Kidney epithelial cell (primary cell): Measurements from ENCODE around the gene POLD4. TPM values are rescaled to one million over a fixed set of nuclear protein-coding genes. Genes with fewer than 3 reads are reported as not detected.
A peak's percentile ranks its signal among the peaks of the same experiment; 100 is the strongest.

Experiments used
- DNase-seq: peaks from one replicate; pipeline ENCODE4 v3.0.0-alpha.2; 2010; ENCODE audit warnings: low read depth
- H3K27me3 ChIP-seq: 2 replicates; pipeline ENCODE4 v1.6.0; 2011; ENCODE audit warnings: low read length; ENCODE audit not compliant: control insufficient read depth, insufficient read depth
- H3K36me3 ChIP-seq: 2 replicates; pipeline ENCODE4 v1.5.1; 2011; ENCODE audit warnings: low read length; ENCODE audit not compliant: control insufficient read depth, insufficient read depth
- H3K4me3 ChIP-seq: 2 replicates; pipeline ENCODE4 v1.5.1; 2011; ENCODE audit warnings: low read depth, mild to moderate bottlenecking, control low read depth, low read length
- CTCF ChIP-seq: IDR thresholded peaks from 2 replicates; pipeline ENCODE4 v1.5.1; 2011; ENCODE audit warnings: mild to moderate bottlenecking, moderate library complexity, low read length, control low read depth, inconsistent platforms; ENCODE audit not compliant: insufficient read depth, poor library complexity, severe bottlenecking
- total RNA-seq: library from RNA; depleted of rRNA; stranded (reverse); fragments of >200 nt; gene quantifications from 2 replicates; pipeline ENCODE4 v1.2.3, GENCODE V29; 2015

POLD4 gene
- total RNA-seq, 1 donor from 2014 or later: 70.7 TPM

DNA sequence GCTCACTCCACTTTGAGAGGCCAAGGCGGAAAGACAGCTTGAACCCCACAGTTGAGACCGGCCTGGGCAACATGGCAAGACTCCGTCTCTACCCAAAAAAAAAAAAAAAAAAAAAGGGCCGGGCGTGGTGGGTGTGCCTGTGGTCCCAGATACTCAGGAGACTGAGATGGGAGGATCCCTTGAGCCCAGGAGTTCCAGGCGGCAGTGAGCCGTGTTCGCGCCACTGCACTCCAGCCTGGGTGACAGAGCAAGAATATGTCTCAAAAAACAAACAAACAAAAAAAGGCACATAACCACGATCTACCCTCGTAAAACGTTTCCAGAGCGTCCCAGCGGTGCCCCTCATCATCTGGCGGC, 37.6 kb upstream of the POLD4 start:
- Histone ChIP-seq H3K27me3 (no peaks in the 10 kb centered on the region), H3K36me3 (no peaks in the 10 kb centered on the region), H3K4me3 (peak overlapping the region; percentile 75)
- DNase-seq: no peak
- no peak for TF ChIP-seq CTCF

DNA sequence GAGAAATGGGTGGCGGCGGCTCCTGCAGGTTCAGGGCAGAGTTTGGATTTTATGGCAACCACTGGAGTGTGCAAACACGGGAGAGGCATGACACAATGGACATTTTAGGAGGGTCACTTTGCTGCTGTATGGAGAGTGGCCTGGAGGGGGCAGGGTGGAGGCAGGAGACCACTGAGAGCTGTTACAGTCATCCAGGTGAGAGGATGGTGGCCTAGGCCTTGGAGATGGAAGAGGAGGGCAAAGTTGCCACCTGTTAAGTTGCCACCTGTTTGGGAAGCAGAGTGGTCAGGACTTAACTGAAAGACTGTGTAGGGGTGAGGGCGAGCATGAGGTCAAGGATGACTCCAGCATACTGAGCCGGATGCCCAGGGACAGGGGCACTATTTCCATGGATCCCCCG, 36.1 kb upstream of the POLD4 start:
- DNase-seq: no peak
- peak; percentile 62 for TF ChIP-seq CTCF

DNA sequence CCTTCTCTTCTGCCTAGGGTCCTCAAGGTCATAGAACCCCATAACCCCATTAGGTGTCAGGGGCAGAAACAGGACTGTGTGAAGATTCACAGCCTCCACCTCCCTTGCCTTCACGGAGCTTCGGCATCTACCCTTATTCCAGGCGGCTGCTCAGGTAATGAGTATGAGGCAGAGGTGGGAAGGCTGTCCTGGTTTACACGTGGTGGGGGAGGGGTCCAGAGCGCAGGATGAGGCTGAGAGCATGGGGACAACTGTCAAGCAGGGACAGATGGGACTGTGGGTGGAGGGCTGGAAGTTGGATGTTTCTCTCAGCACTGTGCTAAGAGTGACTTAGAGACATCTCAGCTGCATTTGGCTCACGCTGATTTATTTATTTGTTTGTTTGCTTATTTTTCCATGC, 34.2 kb upstream of the POLD4 start:
- Histone ChIP-seq H3K27me3 (no peaks in the 10 kb centered on the region), H3K36me3 (no peaks in the 10 kb centered on the region), H3K4me3 (no peak overlapping the region)
- TF ChIP-seq CTCF: no peak
- DNase-seq: no peak

More for the DNA sequence above, 36.1 kb upstream of the POLD4 start:
- no peaks in the 10 kb centered on the region for H3K36me3 ChIP-seq
- H3K27me3 ChIP-seq: no peaks in the 10 kb centered on the region
- H3K4me3 ChIP-seq: no peak overlapping the region

DNA sequence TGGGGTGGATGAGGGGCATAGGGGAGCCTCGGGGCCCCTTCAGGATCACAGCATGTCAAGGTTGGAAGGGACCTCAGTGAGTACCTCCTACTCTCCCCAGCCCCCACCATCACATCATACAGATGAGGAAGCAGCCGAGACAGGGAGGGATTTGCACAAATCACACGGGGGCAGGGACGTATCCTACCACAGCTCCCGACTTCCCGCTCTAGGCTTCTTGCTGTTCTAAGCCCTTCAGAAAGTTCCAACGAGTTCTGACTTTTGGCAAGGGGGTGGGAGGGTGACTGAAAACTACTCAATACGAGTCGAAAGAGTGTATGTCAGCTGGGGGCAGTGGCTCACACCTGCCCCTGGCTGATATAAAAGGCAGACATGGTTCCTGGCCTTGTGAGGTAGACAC, 33.7 kb upstream of the POLD4 start:
- Histone ChIP-seq H3K36me3 (no peaks in the 10 kb centered on the region), H3K27me3 (no peaks in the 10 kb centered on the region), H3K4me3 (no peak overlapping the region)
- TF ChIP-seq CTCF: no peak
- DNase-seq: no peak

GRCh38 chr11:67384851-67385366, 31.6 kb upstream of the POLD4 start:
- no peak for TF ChIP-seq CTCF
- Histone ChIP-seq H3K4me3 (no peak overlapping the region), H3K27me3 (no peaks in the 10 kb centered on the region), H3K36me3 (no peaks in the 10 kb centered on the region)
- no peak for DNase-seq
